ENCODE data around the gene LRP2BP.

DNA sequence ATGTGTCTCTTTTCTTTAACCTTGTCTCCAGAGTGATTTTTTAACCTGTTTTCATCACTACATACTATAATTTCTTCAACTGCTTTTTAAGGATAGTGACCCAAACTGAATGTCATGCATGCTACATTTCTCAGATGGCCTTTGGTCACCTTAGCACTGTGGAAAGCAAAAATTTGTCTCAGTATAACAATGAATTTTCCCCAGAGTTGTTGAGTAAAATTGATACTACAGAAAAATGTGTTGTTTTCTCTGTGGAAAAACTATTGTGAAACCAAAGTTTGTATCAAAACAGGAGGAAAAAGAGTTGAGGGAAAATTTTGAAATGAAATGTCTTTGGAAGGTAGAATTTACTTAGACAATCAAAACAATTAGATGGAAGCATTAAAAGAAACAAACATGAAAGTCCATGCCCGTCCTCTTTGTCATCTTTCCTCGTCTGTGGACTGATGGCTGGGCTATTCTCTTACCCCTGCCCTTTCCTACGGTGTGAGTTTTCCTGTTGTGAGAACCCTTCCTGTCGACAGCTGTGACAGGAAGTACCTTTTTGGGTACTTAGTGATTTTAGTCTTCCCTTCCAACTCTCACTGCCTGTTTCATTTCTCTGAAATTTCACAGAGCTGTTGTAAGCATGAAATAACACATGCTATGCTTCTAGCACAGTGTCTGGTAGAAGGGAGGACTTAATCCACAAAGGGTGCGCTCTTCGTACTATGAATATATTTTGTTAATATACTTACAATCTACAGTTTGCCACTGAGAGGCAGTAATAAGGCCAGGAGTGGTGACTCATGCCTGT lies 50.8 kb downstream of the LRP2BP start:
- TF ChIP-seq, protein P1, sequence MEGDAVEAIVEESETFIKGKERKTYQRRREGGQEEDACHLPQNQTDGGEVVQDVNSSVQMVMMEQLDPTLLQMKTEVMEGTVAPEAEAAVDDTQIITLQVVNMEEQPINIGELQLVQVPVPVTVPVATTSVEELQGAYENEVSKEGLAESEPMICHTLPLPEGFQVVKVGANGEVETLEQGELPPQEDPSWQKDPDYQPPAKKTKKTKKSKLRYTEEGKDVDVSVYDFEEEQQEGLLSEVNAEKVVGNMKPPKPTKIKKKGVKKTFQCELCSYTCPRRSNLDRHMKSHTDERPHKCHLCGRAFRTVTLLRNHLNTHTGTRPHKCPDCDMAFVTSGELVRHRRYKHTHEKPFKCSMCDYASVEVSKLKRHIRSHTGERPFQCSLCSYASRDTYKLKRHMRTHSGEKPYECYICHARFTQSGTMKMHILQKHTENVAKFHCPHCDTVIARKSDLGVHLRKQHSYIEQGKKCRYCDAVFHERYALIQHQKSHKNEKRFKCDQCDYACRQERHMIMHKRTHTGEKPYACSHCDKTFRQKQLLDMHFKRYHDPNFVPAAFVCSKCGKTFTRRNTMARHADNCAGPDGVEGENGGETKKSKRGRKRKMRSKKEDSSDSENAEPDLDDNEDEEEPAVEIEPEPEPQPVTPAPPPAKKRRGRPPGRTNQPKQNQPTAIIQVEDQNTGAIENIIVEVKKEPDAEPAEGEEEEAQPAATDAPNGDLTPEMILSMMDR (IDR thresholded peaks at IDR 0.05) = no peak
- TF ChIP-seq EP300 (IDR thresholded peaks at IDR 0.05) = no peak
- TF ChIP-seq POLR2A (IDR thresholded peaks at IDR 0.05) = no peak

All from gastroesophageal sphincter (tissue), 3 donors.